GM12878 (cell line): ENCODE data around the gene MYL12A. TPM values are rescaled to one million over a fixed set of nuclear protein-coding genes. Genes with fewer than 3 reads are reported as not detected.

Experiments used
- ASH2L ChIP-seq: fragments of 300-600, 200-600 bp; sonication (generic); IDR thresholded peaks from 2 replicates; pipeline ENCODE4 v1.6.1; 2017; ENCODE audit warnings: low read depth, mild to moderate bottlenecking, borderline replicate concordance
- BCL11A ChIP-seq: IDR thresholded peaks from 2 replicates; pipeline ENCODE4 v1.6.1; 2011; ENCODE audit warnings: low read depth, low read length
- BCLAF1 ChIP-seq: fragments of 450-650 bp; IDR thresholded peaks from 2 replicates; pipeline ENCODE4 v1.6.1; 2017; ENCODE audit warnings: antibody characterized with exemption, mild to moderate bottlenecking, moderate library complexity
- E2F4 ChIP-seq: IDR thresholded peaks from 2 replicates; pipeline ENCODE4 v1.6.1; 2012; ENCODE audit warnings: low read depth, low read length, improper control_type of control experiment
- EED ChIP-seq: sonication (generic); IDR thresholded peaks from 2 replicates; pipeline ENCODE4 v1.6.1; 2016; ENCODE audit warnings: antibody characterized with exemption, low read depth
- FOS ChIP-seq: IDR thresholded peaks from 3 replicates; pipeline ENCODE4 v1.6.1; 2011; ENCODE audit warnings: borderline replicate concordance; ENCODE audit not compliant: insufficient read length; ENCODE audit errors: extremely low read depth
- FOXK2 ChIP-seq: fragments of 450-650 bp; IDR thresholded peaks from 2 replicates; pipeline ENCODE4 v1.6.1; 2017; ENCODE audit warnings: mild to moderate bottlenecking, moderate library complexity
- GATAD2B ChIP-seq: fragments of 450-650 bp; conservative IDR thresholded peaks from 2 replicates; pipeline ENCODE4 v1.6.1; 2017; ENCODE audit warnings: low read depth, mild to moderate bottlenecking, moderate library complexity
- HDAC6 ChIP-seq: fragments of 200-600 bp; sonication (generic); IDR thresholded peaks from one replicate; pipeline ENCODE4 v1.8.0; 2017; ENCODE audit warnings: antibody characterized with exemption; ENCODE audit not compliant: unreplicated experiment
- LARP7 ChIP-seq: fragments of 450-650 bp; IDR thresholded peaks from 2 replicates; pipeline ENCODE4 v1.6.1; 2017; ENCODE audit warnings: mild to moderate bottlenecking
- MTA3 ChIP-seq: IDR thresholded peaks from 2 replicates; pipeline ENCODE4 v1.6.1; 2012; ENCODE audit warnings: low read length, inconsistent platforms, borderline replicate concordance
- PBX3 ChIP-seq: IDR thresholded peaks from 2 replicates; pipeline ENCODE4 v1.6.1; 2011; ENCODE audit warnings: mild to moderate bottlenecking, low read depth, low read length, moderate library complexity; ENCODE audit not compliant: insufficient replicate concordance
- SMAD5 ChIP-seq: IDR thresholded peaks from 2 replicates; pipeline ENCODE4 v1.6.1; 2016; ENCODE audit warnings: antibody characterized with exemption, low read depth
- TCF12 ChIP-seq: IDR thresholded peaks from 2 replicates; pipeline ENCODE4 v1.6.1; 2011; ENCODE audit warnings: low read depth, mild to moderate bottlenecking, low read length
- TCF7 ChIP-seq: IDR thresholded peaks from 2 replicates; pipeline ENCODE4 v1.6.1; 2014; ENCODE audit warnings: antibody characterized with exemption, borderline replicate concordance
- ZNF24 ChIP-seq: fragments of 450-650 bp; IDR thresholded peaks from 2 replicates; pipeline ENCODE4 v1.6.1; 2017; ENCODE audit warnings: antibody characterized with exemption, mild to moderate bottlenecking
- ZNF687 ChIP-seq: fragments of 450-650 bp; IDR thresholded peaks from 2 replicates; pipeline ENCODE4 v1.6.1; 2017; ENCODE audit warnings: mild to moderate bottlenecking, moderate library complexity
- polyA plus RNA-seq, 11 experiments: library from polyadenylated mRNA; depleted of rRNA in 4 of 11; unstranded in 6 of 11; stranded (reverse) in 5 of 11; fragments of >200 nt; fragmentation: Nextera tagmentation in 4 of 11; fragmentation: Illumina TruSeq in 1 of 11; extraction: Ambion mirVana in 4 of 11; extraction: Trizol in 1 of 11; gene quantifications; 1 replicate in 1 of 11; 2 replicates in 10 of 11; pipeline versions ENCODE4 v1.2.1 to v1.2.3, GENCODE V29; 2011 to 2016; ENCODE audit warnings: inconsistent platforms in 2 of 11, missing spikeins in 2 of 11, low read depth in 1 of 11
- total RNA-seq, 4 experiments: library from RNA; depleted of rRNA in 3 of 4; stranded (reverse); fragments of >200 nt in 3 of 4; fragmentation: Illumina TruSeq in 1 of 4; extraction: Trizol in 1 of 4; gene quantifications; 2 replicates each; pipeline versions ENCODE4 v1.2.1 to v1.2.3, GENCODE V29; 2013 to 2021
- TF ChIP-seq, protein P1 (sequence below): fragments of 450-650 bp; IDR thresholded peaks from 2 replicates; pipeline ENCODE4 v1.6.1; 2014; ENCODE audit warnings: mild to moderate bottlenecking
- TF ChIP-seq, protein P2 (sequence below): IDR thresholded peaks from 2 replicates; pipeline ENCODE4 v1.6.1; 2011; ENCODE audit warnings: borderline replicate concordance, low read depth, mild to moderate bottlenecking, moderate library complexity, low read length; ENCODE audit not compliant: insufficient read depth, poor library complexity, severe bottlenecking

The MYL12A gene
- total and polyA plus RNA-seq, 10 of the 15 experiments (the other 5 are each of a cell fraction or from before 2014, with no cell fraction given) = 488 to 1,663 (median 924) TPM

- peak; percentile 68 for TF ChIP-seq BCL11A
- TF ChIP-seq GATAD2B = no peak
- no peak for TF ChIP-seq TCF7
- TF ChIP-seq PBX3 = no peak
- TF ChIP-seq HDAC6 = no peak
- no peak for TF ChIP-seq MTA3
- TF ChIP-seq SMAD5 = no peak
- no peak for TF ChIP-seq ASH2L
- no peak for TF ChIP-seq ZNF687
- TF ChIP-seq, protein P1, sequence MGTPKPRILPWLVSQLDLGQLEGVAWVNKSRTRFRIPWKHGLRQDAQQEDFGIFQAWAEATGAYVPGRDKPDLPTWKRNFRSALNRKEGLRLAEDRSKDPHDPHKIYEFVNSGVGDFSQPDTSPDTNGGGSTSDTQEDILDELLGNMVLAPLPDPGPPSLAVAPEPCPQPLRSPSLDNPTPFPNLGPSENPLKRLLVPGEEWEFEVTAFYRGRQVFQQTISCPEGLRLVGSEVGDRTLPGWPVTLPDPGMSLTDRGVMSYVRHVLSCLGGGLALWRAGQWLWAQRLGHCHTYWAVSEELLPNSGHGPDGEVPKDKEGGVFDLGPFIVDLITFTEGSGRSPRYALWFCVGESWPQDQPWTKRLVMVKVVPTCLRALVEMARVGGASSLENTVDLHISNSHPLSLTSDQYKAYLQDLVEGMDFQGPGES = no peak
- no peak for TF ChIP-seq FOXK2
- TF ChIP-seq TCF12 = no peak
- TF ChIP-seq FOS = no peak
- no peak for TF ChIP-seq EED
- TF ChIP-seq E2F4 = no peak
- no peak for TF ChIP-seq LARP7
- TF ChIP-seq BCLAF1 = no peak
- TF ChIP-seq ZNF24 = peak; percentile 96
- TF ChIP-seq, protein P2, sequence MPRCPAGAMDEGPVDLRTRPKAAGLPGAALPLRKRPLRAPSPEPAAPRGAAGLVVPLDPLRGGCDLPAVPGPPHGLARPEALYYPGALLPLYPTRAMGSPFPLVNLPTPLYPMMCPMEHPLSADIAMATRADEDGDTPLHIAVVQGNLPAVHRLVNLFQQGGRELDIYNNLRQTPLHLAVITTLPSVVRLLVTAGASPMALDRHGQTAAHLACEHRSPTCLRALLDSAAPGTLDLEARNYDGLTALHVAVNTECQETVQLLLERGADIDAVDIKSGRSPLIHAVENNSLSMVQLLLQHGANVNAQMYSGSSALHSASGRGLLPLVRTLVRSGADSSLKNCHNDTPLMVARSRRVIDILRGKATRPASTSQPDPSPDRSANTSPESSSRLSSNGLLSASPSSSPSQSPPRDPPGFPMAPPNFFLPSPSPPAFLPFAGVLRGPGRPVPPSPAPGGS = no peak
Observed at GRCh38 chr18:3209859-3210569, 37.6 kb upstream of the MYL12A start (continued).
